Keratinocyte (primary cell): ENCODE results near the gene B3GLCT.

ENCODE experiments used
- EZH2 ChIP-seq: IDR thresholded peaks from one replicate; pipeline ENCODE4 v1.6.1; 2012; ENCODE audit warnings: inconsistent platforms, mild to moderate bottlenecking, low read length, moderate library complexity
- TF ChIP-seq, protein P1 (sequence below), 3 experiments: IDR thresholded peaks in 1 of 3; conservative IDR thresholded peaks in 1 of 3; optimal IDR thresholded peaks in 1 of 3; 2 replicates in 2 of 3; 3 replicates in 1 of 3; pipeline versions ENCODE3 to v1.5.1; 2011; ENCODE audit warnings: low read length in 3 of 3, mild to moderate bottlenecking in 3 of 3, moderate library complexity in 2 of 3, control low read depth in 1 of 3, inconsistent platforms in 1 of 3; ENCODE audit not compliant: insufficient read depth in 2 of 3; ENCODE audit errors: extremely low read depth in 1 of 3

GRCh38 chr13:31278869-31279268, 79.1 kb downstream of the B3GLCT start:
- TF ChIP-seq, protein P1, sequence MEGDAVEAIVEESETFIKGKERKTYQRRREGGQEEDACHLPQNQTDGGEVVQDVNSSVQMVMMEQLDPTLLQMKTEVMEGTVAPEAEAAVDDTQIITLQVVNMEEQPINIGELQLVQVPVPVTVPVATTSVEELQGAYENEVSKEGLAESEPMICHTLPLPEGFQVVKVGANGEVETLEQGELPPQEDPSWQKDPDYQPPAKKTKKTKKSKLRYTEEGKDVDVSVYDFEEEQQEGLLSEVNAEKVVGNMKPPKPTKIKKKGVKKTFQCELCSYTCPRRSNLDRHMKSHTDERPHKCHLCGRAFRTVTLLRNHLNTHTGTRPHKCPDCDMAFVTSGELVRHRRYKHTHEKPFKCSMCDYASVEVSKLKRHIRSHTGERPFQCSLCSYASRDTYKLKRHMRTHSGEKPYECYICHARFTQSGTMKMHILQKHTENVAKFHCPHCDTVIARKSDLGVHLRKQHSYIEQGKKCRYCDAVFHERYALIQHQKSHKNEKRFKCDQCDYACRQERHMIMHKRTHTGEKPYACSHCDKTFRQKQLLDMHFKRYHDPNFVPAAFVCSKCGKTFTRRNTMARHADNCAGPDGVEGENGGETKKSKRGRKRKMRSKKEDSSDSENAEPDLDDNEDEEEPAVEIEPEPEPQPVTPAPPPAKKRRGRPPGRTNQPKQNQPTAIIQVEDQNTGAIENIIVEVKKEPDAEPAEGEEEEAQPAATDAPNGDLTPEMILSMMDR (optimal IDR thresholded peaks at IDR 0.05 in 1 of 3, IDR thresholded peaks at IDR 0.05 in 1 of 3, conservative IDR thresholded peaks at IDR 0.05 in 1 of 3; ENCODE audit: extremely low read depth in 1 of 3, insufficient read depth in 2 of 3, low read length in 3 of 3) = no peak
- no peak for TF ChIP-seq EZH2
